Hematopoietic multipotent progenitor cell treated with erythropoietin and hydrocortisone succinate and interleukin-3 and kit ligand, for 17 days (in vitro differentiated cells): ENCODE measurements around the gene CALM3.
A peak's percentile ranks its signal among the peaks of the same experiment; 100 is the strongest.
"Not testable (repeated sequence)": the region's sequence is repeated elsewhere in the genome, so short reads cannot be mapped to it uniquely, and the experiment has no call there.

ENCODE experiments used
- DNase-seq: peaks from one replicate; pipeline ENCODE4 v3.0.0-alpha.2; 2015; ENCODE audit warnings: low spot score

CALM3 gene

DNA sequence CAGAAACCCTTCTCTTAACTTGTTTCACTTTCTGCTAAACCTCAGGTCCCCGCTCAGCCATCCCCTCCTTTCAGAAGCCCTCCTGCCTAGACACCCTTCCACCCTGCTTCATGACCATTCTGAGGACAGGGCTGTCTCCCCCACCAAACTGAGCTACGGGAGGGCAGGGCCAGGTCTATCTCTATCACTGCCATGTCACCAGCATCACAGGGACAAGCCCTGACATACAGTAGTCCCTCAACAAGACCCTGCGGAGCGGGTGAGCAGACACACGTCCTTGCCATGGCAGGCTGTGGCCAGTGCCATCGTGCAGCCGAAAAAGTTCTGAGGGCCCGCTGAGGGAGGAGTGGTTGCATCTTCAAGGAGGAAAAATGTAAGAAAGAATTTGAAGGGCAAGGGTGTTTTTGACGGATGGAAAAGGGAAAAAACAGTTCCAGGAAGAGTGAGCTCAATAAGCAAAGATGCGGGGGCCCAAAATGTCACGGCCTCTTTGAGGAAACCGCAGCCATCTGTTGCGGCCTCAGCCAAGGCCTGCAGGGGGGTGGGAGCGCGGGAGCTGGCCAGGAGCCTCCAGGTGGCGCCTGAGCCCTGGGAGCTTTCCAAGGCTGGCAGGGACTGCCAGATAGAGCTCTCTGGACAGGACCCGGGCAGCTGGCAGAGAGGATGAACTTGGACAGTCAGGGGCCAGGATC is 15.6 kb downstream of the CALM3 start:
- DNase-seq, result no peak

DNA sequence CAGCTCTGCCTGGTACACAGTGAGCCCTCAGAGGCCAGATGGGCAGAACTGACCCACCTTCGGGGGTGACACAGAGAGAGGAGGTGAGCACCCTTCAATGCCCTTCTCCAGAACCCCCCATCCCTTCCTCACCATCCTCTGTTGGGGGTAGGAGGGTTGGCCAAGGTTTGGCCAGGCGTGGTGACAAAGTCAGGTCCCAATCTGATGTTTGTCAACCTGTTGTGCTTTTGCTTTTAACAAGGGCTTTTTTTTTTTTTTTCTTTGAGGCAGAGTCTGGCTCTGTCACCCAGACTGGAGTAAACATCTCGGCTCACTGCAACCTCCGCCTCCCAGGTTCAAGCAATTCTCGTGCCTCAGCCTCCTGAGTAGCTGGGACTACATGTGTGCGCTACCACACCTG is 16.5 kb downstream of the CALM3 start:
- no peak for DNase-seq

DNA sequence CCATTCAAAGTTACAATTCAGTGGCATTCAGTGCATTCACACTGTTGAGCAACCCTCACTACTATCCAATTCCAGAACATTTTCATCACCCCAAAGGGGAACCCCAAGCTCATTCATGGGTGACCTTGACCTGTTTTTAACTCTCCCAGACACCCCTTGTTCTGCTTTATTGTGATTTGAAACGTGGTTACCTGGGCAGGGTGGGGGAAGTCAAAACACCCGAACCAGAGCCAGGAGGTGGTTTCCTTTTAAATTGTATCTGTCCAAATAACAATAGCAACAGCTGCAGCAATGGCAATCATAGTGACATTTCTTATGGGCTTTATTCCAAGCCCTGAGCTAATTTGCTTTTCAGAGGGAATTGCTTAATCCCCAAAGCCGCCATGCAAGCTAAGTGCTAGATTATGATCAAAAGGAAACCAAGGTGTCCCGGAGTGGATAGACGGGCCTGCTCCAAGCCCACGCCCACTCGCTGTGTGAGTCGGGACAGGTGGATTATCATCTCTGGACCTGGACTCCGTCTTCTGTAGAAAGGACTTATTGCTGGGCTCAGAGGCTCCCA is 17.6 kb downstream of the CALM3 start:
- no peak for DNase-seq

DNA sequence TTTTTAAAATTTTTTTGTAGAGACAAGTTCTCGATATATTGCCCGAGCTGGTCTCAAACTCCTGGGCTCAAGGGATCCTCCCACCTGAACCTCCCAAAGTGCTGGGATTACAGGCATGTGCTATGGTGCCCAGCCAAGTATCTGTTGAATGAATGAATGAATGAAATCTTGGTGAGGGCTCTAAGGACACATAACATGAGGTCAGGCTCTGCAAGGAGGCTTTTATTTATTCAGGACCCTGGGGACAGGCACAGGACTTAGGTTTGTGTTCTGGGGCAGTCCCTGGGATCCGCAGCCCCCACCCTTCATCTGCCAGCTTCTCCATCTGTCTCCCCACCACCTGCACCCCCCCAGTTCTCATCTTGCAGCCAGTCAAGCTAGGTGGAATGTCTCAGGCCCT is 19.1 kb downstream of the CALM3 start:
- no peak for DNase-seq

DNA sequence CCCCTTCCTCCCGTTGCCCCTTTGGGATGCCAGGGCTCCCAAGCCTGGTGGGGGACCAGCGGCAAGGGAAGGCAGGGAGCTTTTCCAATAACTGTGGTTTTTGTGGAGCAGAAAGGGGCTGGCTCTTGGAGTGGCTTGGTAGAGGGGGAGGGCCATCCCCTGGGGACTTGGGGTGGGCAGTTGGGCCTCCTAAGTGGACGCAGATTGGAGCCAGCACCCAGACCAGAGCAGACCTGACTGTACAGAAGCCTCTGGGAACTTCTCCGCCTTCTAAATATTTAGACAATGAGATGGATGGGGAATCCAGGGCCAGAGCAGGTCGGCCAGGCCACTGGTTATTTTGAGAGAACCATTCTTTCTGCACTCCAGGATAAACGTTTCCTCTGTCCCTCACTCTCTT is 19.6 kb downstream of the CALM3 start:
- DNase-seq, result no peak

DNA sequence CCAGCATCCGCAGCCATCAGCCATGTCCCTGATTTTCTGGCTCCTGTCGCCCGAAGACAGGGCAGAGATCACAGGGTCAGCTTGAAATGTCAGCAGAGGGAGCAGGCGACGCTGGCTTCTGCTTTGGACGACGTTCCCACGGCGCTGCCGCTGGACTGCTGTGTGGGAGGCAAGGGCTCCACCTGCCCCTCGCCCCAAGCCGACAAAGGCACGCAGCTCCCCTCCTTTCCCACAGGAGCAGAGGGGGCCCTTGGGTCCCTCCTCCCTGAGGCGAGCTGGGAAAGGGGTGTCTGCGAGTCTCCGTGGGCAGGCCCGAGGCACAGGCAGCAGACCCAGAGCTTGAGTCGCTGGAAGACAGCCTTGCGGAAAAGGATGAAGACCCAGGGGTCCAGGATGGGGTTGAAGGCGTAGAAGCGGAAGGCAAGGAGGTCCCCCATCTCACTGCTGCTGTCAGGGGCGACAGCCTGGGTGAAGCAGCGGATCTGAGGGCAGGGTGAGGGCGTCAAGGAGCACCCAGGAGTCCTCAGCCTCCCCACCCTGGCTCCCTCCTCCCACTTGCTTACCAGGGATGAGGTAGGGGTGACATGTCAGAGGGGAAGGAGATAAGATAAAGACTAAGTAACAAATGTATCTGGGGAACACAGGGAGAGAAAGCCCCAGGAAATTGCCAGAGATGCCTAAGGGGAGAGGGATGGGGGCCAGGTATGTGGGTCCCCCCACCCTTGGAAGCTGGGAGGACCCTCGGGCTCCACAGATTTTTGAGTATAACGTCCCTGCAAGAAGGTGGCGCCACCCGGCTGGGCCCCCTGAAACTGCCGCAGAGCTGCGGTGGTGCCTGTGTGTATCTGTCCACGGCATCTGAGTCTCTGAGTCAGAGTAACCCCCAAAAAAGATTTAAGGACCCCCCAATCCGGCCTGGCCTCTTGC is 20.3 kb downstream of the CALM3 start:
- no peak for DNase-seq

DNA sequence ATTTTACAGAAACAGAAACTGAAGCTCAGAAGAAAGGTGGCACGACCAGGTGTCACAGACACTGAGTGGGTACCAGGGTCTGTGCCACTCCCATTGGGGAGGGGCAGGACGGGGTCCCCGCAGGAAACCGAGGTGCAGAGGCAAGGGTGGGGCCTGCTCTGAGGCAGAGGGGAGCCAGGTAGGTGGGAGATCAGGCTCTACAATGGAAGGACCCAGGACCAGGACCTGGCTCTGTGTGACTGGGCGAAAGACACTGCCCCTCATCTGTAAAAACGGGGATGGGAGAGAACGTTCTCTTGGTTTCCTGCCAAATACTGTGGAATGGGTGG is 21.0 kb downstream of the CALM3 start:
- DNase-seq, result no peak

DNA sequence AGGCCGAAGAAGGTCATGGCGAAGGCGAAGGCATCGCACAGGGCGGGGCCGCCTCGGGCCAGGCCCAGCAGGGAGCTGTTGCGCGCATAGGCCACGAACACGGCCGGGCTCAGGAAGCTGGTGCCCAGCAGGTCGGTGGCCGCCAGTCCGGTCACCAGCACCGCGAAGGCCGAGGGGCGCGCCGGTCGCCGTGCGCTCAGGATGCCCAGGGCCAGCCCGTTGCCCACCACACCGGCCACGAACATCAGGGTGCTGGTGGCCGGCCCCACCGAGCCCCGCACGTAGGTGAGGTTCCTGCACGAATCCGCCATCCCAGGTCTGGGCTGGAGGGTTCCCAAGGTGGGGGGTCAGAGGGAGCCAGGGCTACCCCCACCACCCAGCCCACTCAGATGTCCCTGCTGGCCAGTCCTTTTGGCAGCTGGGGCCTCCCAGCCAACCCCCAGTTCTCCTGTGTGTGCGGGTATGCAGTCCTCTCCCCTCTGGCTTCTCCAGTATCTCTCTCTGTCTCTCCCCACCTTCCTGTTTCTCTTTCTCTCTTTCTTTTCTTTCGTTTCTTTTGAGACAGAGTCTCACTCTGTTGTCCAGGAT is 22.9 kb downstream of the CALM3 start:
- DNase-seq, result no peak

DNA sequence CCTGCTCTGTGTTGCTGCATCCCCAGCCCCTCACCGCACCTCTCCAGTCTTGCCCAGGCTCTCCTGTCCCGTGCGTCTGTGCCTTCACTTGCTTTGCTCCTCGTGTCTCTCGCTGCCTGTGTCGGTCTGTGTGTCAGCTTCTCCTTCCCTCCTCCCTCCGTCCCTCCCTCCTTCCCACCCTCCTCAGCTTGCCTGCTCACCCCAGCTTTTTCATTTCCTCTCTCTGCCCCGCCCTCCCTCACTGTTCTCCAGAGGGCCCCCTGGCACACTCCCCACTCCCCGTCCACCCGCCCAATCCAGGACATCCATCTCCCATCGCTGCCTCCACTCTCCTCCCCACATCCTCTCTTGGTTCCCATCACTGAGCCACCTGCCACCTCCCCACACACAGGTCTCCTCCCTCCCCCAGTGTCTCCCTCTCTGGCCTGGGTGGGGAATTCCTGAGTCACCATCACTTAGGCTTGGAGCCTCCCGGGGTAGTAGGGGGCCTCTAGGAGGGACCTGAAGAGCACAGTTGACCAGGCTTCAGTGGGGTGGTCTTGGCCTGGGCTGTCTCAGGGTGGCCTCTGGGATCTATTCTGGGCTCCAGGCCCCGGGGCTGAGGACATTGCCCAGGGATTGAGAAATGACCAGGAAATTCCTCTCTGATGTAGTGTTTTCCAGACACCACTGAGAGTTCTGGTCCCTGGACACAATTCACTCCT is 24.0 kb downstream of the CALM3 start, which contains the start of gene PTGIR:
Gene PTGIR, minus strand, starts transcription at position 132 of the 704 bp plus-strand sequence. CDS start 864 bp downstream, outside the sequence.
- no peak for DNase-seq

DNA sequence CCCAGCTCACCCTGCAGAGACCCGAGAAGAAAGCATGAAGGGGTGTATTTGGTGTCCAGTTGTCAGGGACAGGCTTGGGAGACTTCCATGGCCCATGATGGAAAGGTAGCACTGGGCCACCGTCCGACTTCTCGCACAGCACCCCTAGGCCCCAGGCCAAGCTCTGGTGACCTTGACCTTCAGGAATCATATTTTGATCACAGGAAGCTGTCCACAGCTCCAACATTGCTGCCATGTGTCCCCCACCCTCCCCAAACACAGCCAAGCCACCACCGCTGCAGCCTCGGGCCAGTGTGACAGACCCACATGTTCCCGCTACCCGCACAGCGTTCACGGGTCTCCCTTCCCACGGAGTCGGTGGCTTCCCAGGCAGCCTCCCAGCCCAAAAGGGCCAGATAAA is 24.6 kb downstream of the CALM3 start:
- DNase-seq, result no peak

DNA sequence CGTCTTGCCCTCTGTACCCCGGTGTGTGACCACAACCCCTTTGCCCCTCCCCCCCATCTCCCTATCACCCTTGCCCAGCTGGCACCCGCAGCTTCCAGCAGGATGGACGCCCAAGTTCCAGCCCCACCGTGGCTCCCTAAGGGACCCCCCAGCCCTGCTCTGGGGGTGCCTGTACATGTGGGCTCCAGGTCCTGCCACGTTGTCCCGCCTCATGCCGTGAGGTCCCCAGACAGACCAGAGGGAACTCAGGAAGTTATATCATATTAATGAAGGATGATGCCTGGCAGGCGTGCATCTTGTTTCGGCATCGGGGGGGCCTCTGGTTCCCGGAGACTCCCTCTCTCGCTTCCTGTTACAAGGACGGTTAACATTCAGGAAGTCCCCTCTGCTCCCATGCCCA is 25.3 kb downstream of the CALM3 start:
- DNase-seq, result no peak

DNA sequence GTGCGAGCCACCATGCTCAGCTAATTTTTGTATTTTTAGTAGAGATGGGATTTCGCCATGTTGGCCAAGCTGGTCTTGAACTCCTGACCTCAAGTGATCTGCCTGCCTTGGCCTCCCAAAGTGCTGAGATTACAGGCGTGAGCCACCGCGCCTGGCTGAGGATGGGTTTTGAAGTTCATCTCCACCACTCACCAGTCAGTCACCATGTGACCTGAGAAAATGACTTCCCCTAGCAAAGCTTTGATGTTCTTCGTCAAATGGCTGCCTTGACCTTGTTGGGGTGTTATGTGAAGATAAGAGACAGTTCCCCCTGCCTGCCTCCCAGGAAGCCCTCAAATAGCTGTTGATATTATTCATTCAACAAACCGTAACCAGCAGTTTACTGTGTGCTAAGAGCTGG is 27.8 kb downstream of the CALM3 start:
- not testable (repeated sequence) for DNase-seq

DNA sequence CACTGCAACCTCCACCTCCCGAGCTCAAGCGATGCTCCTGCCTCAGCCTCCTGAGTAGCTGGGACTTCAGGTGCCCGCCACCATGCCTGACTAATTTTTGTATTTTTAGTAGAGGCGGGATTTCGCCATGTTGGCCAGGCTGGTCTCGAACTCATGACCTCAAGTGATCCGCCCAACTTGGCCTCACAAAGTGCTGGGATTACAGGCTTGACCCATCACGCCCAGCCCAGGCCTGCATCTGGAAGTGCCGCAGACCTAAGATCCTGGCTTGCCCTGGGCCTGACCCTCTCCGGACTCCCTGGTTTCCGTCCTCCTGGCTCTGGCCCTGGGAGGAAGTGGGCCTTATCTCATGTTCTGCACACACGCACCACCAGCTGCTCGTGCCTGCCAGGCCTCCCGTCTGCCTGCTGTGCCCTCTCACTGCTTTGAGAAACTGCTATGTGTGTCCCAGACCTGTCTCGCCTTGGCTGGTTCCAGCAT is 28.5 kb downstream of the CALM3 start:
- DNase-seq, result peak; percentile 28

DNA sequence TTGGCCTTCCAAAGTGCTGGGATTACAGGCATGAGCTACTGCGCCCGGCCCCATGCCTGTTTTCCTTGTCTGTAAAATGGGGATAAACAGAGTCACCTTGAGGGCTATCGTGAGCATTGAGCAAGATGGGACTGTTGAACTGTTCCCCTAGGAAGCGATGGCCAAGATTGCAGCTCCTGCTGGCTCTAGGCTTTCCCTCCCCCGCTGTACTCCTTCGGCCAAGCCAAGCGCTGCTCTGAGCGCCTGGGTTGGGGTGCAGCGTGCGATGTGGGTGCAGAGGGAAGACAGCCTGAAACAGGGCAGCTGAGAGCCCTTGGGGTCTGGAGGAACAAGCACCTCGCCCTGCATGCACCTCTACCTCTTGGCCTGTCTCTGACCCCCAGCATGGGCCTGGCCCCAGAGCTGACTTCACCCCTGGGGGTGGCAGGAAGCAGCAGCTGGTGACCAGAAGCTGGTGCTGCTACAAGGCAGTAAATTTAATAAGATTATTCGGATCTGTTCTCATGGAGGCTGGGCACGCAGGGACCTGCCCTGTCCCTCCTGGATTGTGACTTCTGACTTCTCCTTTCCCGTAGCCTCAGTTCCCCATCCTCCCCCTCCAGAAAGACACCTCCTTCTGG is 29.6 kb downstream of the CALM3 start:
- no peak for DNase-seq

DNA sequence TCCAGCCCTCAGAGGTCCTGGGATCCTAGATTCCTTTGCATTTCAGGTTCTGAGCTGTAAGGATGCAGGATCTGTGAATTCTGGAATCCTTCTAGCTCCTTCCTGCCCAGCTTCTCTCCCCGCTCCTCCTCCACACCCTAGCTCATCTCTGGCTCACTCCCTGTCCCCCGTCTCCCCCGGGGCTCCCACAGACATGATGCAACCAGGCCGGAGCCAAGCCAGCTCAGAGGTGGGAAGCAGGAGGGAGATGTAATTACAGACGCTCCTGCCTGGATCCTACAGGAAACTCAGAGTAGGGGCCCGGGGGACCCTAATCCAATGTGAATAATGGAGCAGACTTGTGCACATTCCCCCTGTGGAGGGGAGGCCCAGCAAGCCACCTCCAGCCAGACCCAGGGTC is 30.4 kb downstream of the CALM3 start:
- DNase-seq, result no peak

DNA sequence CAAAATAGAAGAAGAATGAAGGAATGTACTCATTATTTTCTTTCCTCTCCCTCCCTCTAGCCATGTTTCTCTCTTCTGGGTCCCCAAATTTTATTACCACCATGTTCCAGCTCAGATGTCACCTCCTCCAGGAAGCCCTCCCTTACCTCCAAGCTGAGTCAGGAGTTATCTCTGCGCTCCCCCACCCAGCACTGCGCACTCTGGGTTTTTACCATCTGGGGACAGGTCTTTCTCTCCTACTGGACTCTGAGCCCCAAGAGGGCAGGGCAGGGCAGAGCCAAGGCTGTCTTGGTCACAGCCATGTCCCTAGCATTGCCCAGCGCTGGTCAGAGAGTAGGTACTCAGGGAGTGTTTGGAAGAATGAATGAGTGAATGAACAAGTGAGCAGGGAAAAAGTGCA is 32.0 kb downstream of the CALM3 start:
- no peak for DNase-seq

DNA sequence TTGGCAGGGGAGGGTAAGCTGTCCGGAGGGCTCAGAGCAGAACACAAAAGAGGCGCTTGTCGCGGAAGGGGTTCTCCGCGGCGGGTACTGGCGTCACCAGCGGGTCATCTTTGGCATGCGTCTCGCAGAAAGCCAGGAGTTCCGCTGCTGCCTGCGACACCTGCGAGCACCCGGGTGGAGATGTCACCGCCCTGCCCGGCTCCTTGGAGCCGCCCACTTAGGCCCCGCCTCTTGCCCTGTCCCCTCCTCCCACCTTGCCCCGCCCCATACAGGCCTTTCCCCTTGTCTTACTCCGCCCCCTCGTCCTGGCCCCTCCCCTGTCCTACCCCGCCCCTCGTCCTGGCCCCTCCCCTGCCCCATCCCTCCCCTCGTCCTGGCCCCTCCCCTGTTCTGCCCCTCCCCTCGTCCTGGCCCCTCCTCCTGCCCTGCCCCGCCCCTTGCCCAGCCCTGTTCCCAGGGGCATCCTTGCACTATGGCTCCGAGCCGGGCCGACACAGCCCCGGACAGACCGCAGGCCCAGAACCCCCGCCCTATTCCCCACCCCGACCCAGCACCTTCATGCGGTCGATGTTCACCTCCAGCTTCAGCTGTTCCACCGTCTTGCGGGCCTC is 33.0 kb downstream of the CALM3 start:
- DNase-seq, result peak; percentile 93

DNA sequence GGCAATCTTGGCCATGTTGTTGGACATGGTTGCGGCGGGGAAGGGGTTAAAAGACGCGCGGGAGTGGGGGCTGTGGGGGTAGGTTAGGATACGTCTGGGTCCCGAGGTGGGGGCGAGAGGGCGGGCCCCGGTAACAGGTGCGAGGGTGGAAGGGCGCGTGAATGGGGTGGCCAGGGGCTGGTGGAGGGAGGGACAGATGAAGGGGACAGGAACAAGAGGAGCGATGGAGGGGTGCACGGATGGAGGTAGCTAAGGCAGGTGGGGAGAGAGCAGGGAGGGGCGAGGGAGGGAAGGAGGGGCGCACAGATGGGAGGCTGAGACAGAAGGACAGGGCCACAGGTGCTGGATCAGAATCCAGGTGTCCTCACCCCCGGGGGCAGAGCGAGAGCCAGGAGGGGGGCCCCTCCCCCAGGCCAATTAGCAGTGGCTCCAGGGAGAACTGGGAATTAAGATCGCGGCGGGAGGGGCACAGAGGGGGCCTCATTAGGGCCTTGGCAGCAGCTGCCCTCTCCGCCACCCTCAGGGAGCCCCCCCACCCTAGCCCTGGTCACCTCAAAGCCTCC is 33.6 kb downstream of the CALM3 start:
- DNase-seq, result no peak

DNA sequence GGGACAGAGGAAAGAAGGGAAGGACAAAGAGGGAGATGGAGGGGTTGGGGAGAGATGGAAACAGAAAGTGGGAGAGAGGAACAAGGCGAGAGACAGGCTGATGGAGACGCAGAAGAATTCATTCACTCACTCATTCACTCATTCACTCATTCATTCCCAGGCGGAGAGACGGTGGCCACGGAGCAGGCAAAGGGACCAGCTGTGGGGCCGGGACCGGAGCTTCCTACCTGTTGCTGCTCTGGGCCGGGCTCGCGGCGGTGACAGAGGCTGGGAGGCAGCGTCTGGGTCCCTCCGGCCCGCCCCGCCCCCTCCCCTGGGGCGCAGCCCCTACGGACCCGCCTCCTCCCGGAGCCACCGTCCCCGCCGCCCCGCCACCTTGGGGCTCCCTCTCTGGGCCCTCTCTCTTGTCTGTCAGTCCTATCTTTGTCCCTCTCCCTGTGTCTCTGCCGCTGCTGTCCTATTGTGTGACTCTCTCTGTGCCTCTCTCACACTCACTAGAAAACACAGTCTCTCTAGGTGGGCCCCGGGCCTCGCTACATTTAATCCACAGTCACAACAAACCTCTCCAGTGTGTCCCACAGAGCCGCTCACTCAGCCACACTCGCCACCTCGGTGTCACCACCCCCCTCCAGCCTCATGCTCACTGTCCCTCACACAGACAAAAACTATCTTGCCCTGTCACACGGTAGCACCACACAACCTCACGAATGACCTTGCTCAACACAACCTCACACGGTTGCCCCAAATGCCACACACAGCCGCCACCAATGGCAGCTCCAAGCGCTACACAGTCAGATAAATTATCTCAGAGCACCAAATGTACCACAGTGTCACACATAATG is 35.0 kb downstream of the CALM3 start, which contains the start of gene GNG8:
Gene GNG8, minus strand, starts transcription at position 283 of the 842 bp plus-strand sequence. CDS start 1,520 bp downstream, outside the sequence.
- DNase-seq, result no peak

DNA sequence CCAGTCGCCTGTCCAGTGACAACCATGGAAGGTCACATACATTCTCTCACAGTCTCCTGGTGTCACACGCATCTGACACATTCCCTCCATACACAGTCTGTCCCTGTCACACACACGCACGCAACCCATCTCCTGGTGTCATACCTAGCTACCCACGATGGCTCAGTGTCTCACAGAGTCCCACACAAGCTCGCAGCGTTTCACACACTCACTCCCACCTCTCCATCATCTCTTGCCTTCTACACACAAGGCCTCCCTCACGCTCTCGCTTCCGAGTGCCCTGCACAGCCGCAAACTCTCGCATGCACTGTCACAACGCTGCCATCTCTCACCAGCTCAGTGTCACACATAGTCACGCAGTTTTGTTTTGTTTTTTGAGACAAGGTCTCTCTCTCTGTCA is 36.1 kb downstream of the CALM3 start:
- DNase-seq, result no peak
